Measurements from ENCODE around the gene NAT9.

The NAT9 gene

DNA sequence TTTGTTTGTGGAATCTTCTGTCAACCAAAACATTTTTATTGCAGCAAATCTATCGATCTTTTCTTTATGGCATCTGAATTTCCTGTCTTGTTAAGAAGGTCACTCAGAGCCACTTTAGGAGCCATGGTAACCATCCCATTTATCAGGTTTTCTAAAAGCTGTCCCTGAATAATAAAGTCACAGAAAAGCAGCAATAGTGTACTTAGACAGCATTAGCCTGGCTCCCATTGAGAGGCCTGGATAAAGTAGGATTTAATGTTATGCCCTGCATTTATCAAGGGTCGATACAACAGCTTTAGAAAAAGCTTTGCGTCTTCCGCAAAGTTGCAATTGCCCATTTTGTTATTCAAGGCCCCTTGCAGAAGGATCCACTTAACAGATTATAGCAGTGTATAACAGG lies 53.4 kb downstream of the NAT9 start:
- no peak for DNase-seq

All from NCI-H1092 treated with DMSO at 0.1 percent for 48 hours (cell line).